ENCODE data around the gene RHOB. TPM values are rescaled to one million over a fixed set of nuclear protein-coding genes. Genes with fewer than 3 reads are reported as not detected.

Gene RHOB
- total and polyA plus RNA-seq, 4 donors = 82.6 to 634 (median 160) TPM

- peak; percentile 59 for TF ChIP-seq TAF1 (conservative IDR thresholded peaks at IDR 0.05)
- TF ChIP-seq NR2F2 (IDR thresholded peaks at IDR 0.05) = no peak
- Histone ChIP-seq H3K9me3 (ENCODE audit: control insufficient read depth in 4 of 4, low read length in 3 of 4) (no peaks in the 10 kb centered on the region), H3K27me3 (ENCODE audit: control insufficient read depth in 4 of 4, insufficient read depth in 4 of 4, low read length in 3 of 4) (no peaks in the 10 kb centered on the region), H3K4me1 (ENCODE audit: control insufficient read depth in 4 of 4, insufficient read depth in 4 of 4, low read length in 3 of 4) (peaks cover 5 to 21% (median 13%) of the 10 kb centered on the region in 4 donors), H3K9ac (ENCODE audit: low read depth in 1 of 2, low read length in 2 of 2) (peak overlapping the region in 1 of 2 donors; percentile 84), H3K36me3 (ENCODE audit: control insufficient read depth in 4 of 4, insufficient read depth in 3 of 4, low read depth in 1 of 4, low read length in 3 of 4) (peaks cover 0 to 3% (median under 1%) of the 10 kb centered on the region in 4 donors), H3K4me3 (ENCODE audit: low read depth in 1 of 3, low read length in 3 of 3) (no peak overlapping the region), H3K27ac (ENCODE audit: low read depth in 1 of 2, low read length in 2 of 2) (peak overlapping the region; percentile 55 to 82)
- DNase-seq (ENCODE audit: low spot score) = no peak
- 17% methylated on average over 12 of the region's 12 CpGs for WGBS
Measured at GRCh38 chr2:20444101-20444992, 2.5 kb upstream of the RHOB start.

GRCh38 chr2:20444993-20445910 is 1.6 kb upstream of the RHOB start:
- H3K9me3 ChIP-seq (ENCODE audit: control insufficient read depth in 4 of 4, low read length in 3 of 4) = no peaks in the 10 kb centered on the region
- H3K4me1 ChIP-seq (ENCODE audit: control insufficient read depth in 4 of 4, insufficient read depth in 4 of 4, low read length in 3 of 4) = peaks cover 5 to 21% (median 12%) of the 10 kb centered on the region in 4 donors
- 70% methylated on average over 24 of the region's 24 CpGs for WGBS
- H3K36me3 ChIP-seq (ENCODE audit: control insufficient read depth in 4 of 4, insufficient read depth in 3 of 4, low read depth in 1 of 4, low read length in 3 of 4) = peaks cover 0 to 3% (median under 1%) of the 10 kb centered on the region in 4 donors
- no peaks in the 10 kb centered on the region for H3K27me3 ChIP-seq (ENCODE audit: control insufficient read depth in 4 of 4, insufficient read depth in 4 of 4, low read length in 3 of 4)
- peak overlapping the region; percentile 55 to 82 for H3K27ac ChIP-seq (ENCODE audit: low read depth in 1 of 2, low read length in 2 of 2)
- no peak for TF ChIP-seq HNF4A (conservative IDR thresholded peaks at IDR 0.05)
- no peak for TF ChIP-seq FOXA2 (IDR thresholded peaks at IDR 0.05)
- no peak for TF ChIP-seq RAD21 (IDR thresholded peaks at IDR 0.05)
- TF ChIP-seq JUND (IDR thresholded peaks at IDR 0.05) = no peak
- no peak for TF ChIP-seq CTCF (IDR thresholded peaks at IDR 0.05; ENCODE audit: low read depth, low read length, missing input control)
- TF ChIP-seq EGR1 (IDR thresholded peaks at IDR 0.05; ENCODE audit: low read depth in 2 of 2) = no peak
- TF ChIP-seq REST (IDR thresholded peaks at IDR 0.05) = no peak
- TF ChIP-seq ATF3 (IDR thresholded peaks at IDR 0.05) = no peak
- TF ChIP-seq RXRA (IDR thresholded peaks at IDR 0.05) = no peak
- TF ChIP-seq MAX (IDR thresholded peaks at IDR 0.05) = no peak
- no peak for TF ChIP-seq HNF4G (IDR thresholded peaks at IDR 0.05)
- no peak for TF ChIP-seq TAF1 (conservative IDR thresholded peaks at IDR 0.05)
- TF ChIP-seq FOXA1 (IDR thresholded peaks at IDR 0.05) = no peak
- TF ChIP-seq NR2F2 (IDR thresholded peaks at IDR 0.05) = no peak
- no peak for TF ChIP-seq SP1 (IDR thresholded peaks at IDR 0.05)
- no peak for TF ChIP-seq ZBTB33 (IDR thresholded peaks at IDR 0.05)
- TF ChIP-seq GABPA (IDR thresholded peaks at IDR 0.05 in 1 of 2, conservative IDR thresholded peaks at IDR 0.05 in 1 of 2) = no peak
- TF ChIP-seq YY1 (IDR thresholded peaks at IDR 0.05) = no peak
- H3K4me3 ChIP-seq (ENCODE audit: low read depth in 1 of 3, low read length in 3 of 3) = peak overlapping the region; percentile 15 to 16 (median 16)
- peak overlapping the region in 1 of 2 donors; percentile 81 for H3K9ac ChIP-seq (ENCODE audit: low read depth in 1 of 2, low read length in 2 of 2)
- no peak for DNase-seq (ENCODE audit: low spot score)

Data from liver (tissue), 9 donors.